Measurements from ENCODE around the gene LARGE1.

- TF ChIP-seq, protein P1, sequence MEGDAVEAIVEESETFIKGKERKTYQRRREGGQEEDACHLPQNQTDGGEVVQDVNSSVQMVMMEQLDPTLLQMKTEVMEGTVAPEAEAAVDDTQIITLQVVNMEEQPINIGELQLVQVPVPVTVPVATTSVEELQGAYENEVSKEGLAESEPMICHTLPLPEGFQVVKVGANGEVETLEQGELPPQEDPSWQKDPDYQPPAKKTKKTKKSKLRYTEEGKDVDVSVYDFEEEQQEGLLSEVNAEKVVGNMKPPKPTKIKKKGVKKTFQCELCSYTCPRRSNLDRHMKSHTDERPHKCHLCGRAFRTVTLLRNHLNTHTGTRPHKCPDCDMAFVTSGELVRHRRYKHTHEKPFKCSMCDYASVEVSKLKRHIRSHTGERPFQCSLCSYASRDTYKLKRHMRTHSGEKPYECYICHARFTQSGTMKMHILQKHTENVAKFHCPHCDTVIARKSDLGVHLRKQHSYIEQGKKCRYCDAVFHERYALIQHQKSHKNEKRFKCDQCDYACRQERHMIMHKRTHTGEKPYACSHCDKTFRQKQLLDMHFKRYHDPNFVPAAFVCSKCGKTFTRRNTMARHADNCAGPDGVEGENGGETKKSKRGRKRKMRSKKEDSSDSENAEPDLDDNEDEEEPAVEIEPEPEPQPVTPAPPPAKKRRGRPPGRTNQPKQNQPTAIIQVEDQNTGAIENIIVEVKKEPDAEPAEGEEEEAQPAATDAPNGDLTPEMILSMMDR (conservative IDR thresholded peaks at IDR 0.05; ENCODE audit: low read depth, low read length), result no peak
- TF ChIP-seq EZH2 (IDR thresholded peaks at IDR 0.05; ENCODE audit: low read length, unreplicated experiment), result no peak
- no peak for TF ChIP-seq EZH2phosphoT487 (IDR thresholded peaks at IDR 0.05; ENCODE audit: borderline replicate concordance, low read length)
These were observed 444.1 kb downstream of the LARGE1 start for GRCh38 chr22:33476206-33476605.
